Urothelium cell line (cell line): Measurements from ENCODE around the gene FAM219A.
"Not testable (repeated sequence)": the region's sequence is repeated elsewhere in the genome, so short reads cannot be mapped to it uniquely, and the experiment has no call there.

Experiments used
- DNase-seq: peaks from one replicate; pipeline ENCODE4 v3.0.0; 2011; ENCODE audit warnings: low spot score, mixed read lengths
- FAIRE-seq: peaks from 2 replicates; lab custom pipeline; 2011; peaks lifted over from hg19 to GRCh38; lab: Jason Lieb, UNC

FAM219A gene

GRCh38 chr9:34446951-34447350 is 11.4 kb downstream of the FAM219A start:
- FAIRE-seq (no peak), DNase-seq (no peak)

GRCh38 chr9:34446468-34446891 is 11.9 kb downstream of the FAM219A start:
- FAIRE-seq (no peak), DNase-seq (no peak)

- FAIRE-seq = no peak
- no peak for DNase-seq
Observed at GRCh38 chr9:34443976-34444375, 14.4 kb downstream of the FAM219A start.

- no peak for DNase-seq
- no peak for FAIRE-seq
Observed at GRCh38 chr9:34443533-34443932, 14.8 kb downstream of the FAM219A start.

GRCh38 chr9:34442770-34443169 is 15.6 kb downstream of the FAM219A start:
- DNase-seq (no peak), FAIRE-seq (no peak)

GRCh38 chr9:34440017-34440416 is 18.4 kb downstream of the FAM219A start:
- FAIRE-seq (no peak), DNase-seq (no peak)

GRCh38 chr9:34438465-34438864 is 19.9 kb downstream of the FAM219A start:
- DNase-seq, FAIRE-seq: not testable (repeated sequence)

- DNase-seq, FAIRE-seq: not testable (repeated sequence)
Observed at GRCh38 chr9:34437926-34438307, 20.5 kb downstream of the FAM219A start.

GRCh38 chr9:34437006-34437925 is 21.1 kb downstream of the FAM219A start:
- FAIRE-seq = no peak
- peak; percentile 51 for DNase-seq

GRCh38 chr9:34431667-34432066 is 26.7 kb downstream of the FAM219A start:
- no peak for DNase-seq
- no peak for FAIRE-seq

- DNase-seq = peak; percentile 62
- no peak for FAIRE-seq
Observed at GRCh38 chr9:34430843-34431437, 27.4 kb downstream of the FAM219A start.

- FAIRE-seq (no peak), DNase-seq (no peak)
Observed at GRCh38 chr9:34428325-34428958, 29.9 kb downstream of the FAM219A start.

- DNase-seq = no peak
Observed at GRCh38 chr9:34426347-34427074, 31.9 kb downstream of the FAM219A start.

GRCh38 chr9:34419716-34420504 is 38.5 kb downstream of the FAM219A start:
- FAIRE-seq = no peak
- DNase-seq = no peak

More at GRCh38 chr9:34426347-34427074, 31.9 kb downstream of the FAM219A start:
- no peak for FAIRE-seq

GRCh38 chr9:34417734-34418133 is 40.6 kb downstream of the FAM219A start:
- FAIRE-seq (no peak), DNase-seq (no peak)

GRCh38 chr9:34413231-34413852 is 45.0 kb downstream of the FAM219A start:
- DNase-seq = peak; percentile 65
- FAIRE-seq = peak; percentile 42

- FAIRE-seq (no peak), DNase-seq (no peak)
Observed at GRCh38 chr9:34412336-34412735, 46.0 kb downstream of the FAM219A start.

GRCh38 chr9:34409154-34409553 is 49.2 kb downstream of the FAM219A start:
- DNase-seq (no peak), FAIRE-seq (no peak)

GRCh38 chr9:34408173-34408572 is 50.2 kb downstream of the FAM219A start:
- DNase-seq (no peak), FAIRE-seq (no peak)

GRCh38 chr9:34406219-34406618 is 52.2 kb downstream of the FAM219A start:
- FAIRE-seq = no peak

More at GRCh38 chr9:34406219-34406618, 52.2 kb downstream of the FAM219A start:
- no peak for DNase-seq
